Measurements from ENCODE around the gene PRND.

PRND gene

DNA sequence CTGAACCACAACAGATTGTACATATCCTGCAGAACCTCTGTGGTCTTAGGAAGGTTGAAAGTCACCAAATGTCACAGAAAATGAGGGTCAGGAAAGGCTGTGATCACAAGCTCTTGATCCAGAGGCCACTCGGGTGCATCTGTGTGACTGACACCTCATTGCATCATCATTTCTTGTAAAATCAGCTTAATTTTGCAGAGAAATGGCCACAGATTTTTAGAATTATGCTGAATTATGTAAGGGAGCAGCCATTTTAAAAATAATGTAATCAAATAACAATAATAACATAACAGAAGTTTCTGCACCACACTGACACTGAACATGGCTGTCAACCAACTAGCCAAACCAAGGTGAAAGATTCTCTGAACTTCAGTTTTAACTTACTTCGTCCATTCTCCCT is 32.5 kb upstream of the PRND start:
- Histone ChIP-seq H3K27ac (ENCODE audit: low read depth, low read length, poor library complexity, severe bottlenecking) (no peak overlapping the region), H3K9me3 (ENCODE audit: low read length) (no peaks in the 10 kb centered on the region), H3K4me1 (ENCODE audit: insufficient read depth, low read length, severe bottlenecking) (peaks cover 32% of the 10 kb centered on the region), H3K4me3 (ENCODE audit: low read depth, low read length, poor library complexity, severe bottlenecking) (no peak overlapping the region), H3K4me2 (ENCODE audit: low read length) (no peak overlapping the region), H3K27me3 (ENCODE audit: insufficient read depth, low read length) (no peaks in the 10 kb centered on the region), H3K36me3 (ENCODE audit: insufficient read depth, low read length) (peaks cover 5% of the 10 kb centered on the region; the same call in 1 of the 2 replicates), H4K20me1 (ENCODE audit: insufficient read depth, low read length) (no peaks in the 10 kb centered on the region), H3K79me2 (ENCODE audit: insufficient read depth, low read length) (peaks cover 6% of the 10 kb centered on the region), H2AFZ (ENCODE audit: low read length) (no peak overlapping the region), H3F3A (ENCODE audit: insufficient read depth, low read length) (no peaks in the 10 kb centered on the region), H3K9ac (ENCODE audit: low read length) (no peak overlapping the region), H3K9me2 (ENCODE audit: low read depth, low read length) (no peaks in the 10 kb centered on the region)
- no peak for TF ChIP-seq EZH2 (IDR thresholded peaks at IDR 0.05; ENCODE audit: borderline replicate concordance, low read length)
- TF ChIP-seq, protein P1, sequence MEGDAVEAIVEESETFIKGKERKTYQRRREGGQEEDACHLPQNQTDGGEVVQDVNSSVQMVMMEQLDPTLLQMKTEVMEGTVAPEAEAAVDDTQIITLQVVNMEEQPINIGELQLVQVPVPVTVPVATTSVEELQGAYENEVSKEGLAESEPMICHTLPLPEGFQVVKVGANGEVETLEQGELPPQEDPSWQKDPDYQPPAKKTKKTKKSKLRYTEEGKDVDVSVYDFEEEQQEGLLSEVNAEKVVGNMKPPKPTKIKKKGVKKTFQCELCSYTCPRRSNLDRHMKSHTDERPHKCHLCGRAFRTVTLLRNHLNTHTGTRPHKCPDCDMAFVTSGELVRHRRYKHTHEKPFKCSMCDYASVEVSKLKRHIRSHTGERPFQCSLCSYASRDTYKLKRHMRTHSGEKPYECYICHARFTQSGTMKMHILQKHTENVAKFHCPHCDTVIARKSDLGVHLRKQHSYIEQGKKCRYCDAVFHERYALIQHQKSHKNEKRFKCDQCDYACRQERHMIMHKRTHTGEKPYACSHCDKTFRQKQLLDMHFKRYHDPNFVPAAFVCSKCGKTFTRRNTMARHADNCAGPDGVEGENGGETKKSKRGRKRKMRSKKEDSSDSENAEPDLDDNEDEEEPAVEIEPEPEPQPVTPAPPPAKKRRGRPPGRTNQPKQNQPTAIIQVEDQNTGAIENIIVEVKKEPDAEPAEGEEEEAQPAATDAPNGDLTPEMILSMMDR (IDR thresholded peaks at IDR 0.05; ENCODE audit: low read length), result no peak

DNA sequence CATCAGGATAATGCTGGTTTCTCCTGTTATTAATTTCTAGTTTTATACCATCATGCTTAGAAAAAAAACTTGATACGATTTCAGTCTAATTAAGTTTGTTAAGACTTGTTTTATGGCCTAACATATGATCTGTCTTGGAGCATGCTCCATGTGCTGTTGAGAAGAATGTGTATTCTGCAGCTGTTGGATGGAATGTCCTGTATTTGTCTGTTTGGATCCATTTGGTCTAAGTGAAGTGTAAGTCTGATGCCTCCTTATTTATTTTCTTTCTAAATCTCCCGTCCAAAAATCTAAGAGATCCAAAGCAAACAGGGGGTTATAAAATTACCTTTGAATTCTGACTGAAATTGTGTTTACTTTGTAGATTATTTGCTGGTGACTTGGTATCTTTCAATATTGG is 30.0 kb upstream of the PRND start:
- Histone ChIP-seq H3K79me2 (ENCODE audit: insufficient read depth, low read length) (peaks cover 22% of the 10 kb centered on the region), H4K20me1 (ENCODE audit: insufficient read depth, low read length) (no peaks in the 10 kb centered on the region), H3K4me2 (ENCODE audit: low read length) (no peak overlapping the region), H3K4me3 (ENCODE audit: low read depth, low read length, poor library complexity, severe bottlenecking) (no peak overlapping the region), H3K9ac (ENCODE audit: low read length) (no peak overlapping the region), H3K9me2 (ENCODE audit: low read depth, low read length) (no peaks in the 10 kb centered on the region), H3K27ac (ENCODE audit: low read depth, low read length, poor library complexity, severe bottlenecking) (no peak overlapping the region), H3F3A (ENCODE audit: insufficient read depth, low read length) (no peaks in the 10 kb centered on the region), H3K9me3 (ENCODE audit: low read length) (no peaks in the 10 kb centered on the region), H3K36me3 (ENCODE audit: insufficient read depth, low read length) (peaks cover 5% of the 10 kb centered on the region; the same call in 1 of the 2 replicates), H3K4me1 (ENCODE audit: insufficient read depth, low read length, severe bottlenecking) (peaks cover 26% of the 10 kb centered on the region), H3K27me3 (ENCODE audit: insufficient read depth, low read length) (no peaks in the 10 kb centered on the region), H2AFZ (ENCODE audit: low read length) (no peak overlapping the region)
- TF ChIP-seq EZH2 (IDR thresholded peaks at IDR 0.05; ENCODE audit: borderline replicate concordance, low read length), result no peak
- TF ChIP-seq, protein P1 (IDR thresholded peaks at IDR 0.05; ENCODE audit: low read length), result no peak

DNA sequence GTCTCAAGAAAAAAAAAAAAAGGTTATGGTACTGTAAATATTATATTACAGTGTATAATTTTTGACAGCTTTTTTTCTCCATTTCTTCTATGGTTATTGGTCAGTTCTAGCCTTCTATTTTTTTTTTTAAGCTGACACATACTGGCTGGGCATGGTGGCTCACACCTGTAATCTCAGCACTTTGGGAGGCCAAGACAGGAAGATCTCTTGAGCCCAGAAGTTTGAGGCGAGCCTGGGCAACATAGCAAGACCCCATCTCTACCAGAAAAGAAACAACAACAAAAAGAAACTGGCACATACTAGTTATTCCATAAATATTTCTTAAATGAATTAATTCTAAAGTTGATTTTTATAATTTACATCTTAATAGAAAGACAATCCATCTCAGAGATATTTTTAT is 27.6 kb upstream of the PRND start:
- Histone ChIP-seq H3K9me3 (ENCODE audit: low read length) (no peaks in the 10 kb centered on the region), H3K36me3 (ENCODE audit: insufficient read depth, low read length) (peaks cover 8% of the 10 kb centered on the region; the same call in 1 of the 2 replicates), H3F3A (ENCODE audit: insufficient read depth, low read length) (no peaks in the 10 kb centered on the region), H3K4me2 (ENCODE audit: low read length) (no peak overlapping the region), H4K20me1 (ENCODE audit: insufficient read depth, low read length) (no peaks in the 10 kb centered on the region), H3K4me1 (ENCODE audit: insufficient read depth, low read length, severe bottlenecking) (peaks cover 7% of the 10 kb centered on the region), H3K4me3 (ENCODE audit: low read depth, low read length, poor library complexity, severe bottlenecking) (no peak overlapping the region), H3K9me2 (ENCODE audit: low read depth, low read length) (no peaks in the 10 kb centered on the region), H3K27ac (ENCODE audit: low read depth, low read length, poor library complexity, severe bottlenecking) (no peak overlapping the region), H3K9ac (ENCODE audit: low read length) (no peak overlapping the region), H3K27me3 (ENCODE audit: insufficient read depth, low read length) (no peaks in the 10 kb centered on the region), H3K79me2 (ENCODE audit: insufficient read depth, low read length) (peaks cover 15% of the 10 kb centered on the region), H2AFZ (ENCODE audit: low read length) (no peak overlapping the region)
- TF ChIP-seq, protein P1 (IDR thresholded peaks at IDR 0.05; ENCODE audit: low read length), result no peak
- TF ChIP-seq EZH2 (IDR thresholded peaks at IDR 0.05; ENCODE audit: borderline replicate concordance, low read length), result no peak
